HCT116 (cell line): ENCODE measurements around the gene CDKL5.

Source experiments
- CTCF ChIP-seq, 3 experiments: fragments of 200-600 bp in 1 of 3; sonication (generic) in 1 of 3; IDR thresholded peaks in 2 of 3; conservative IDR thresholded peaks in 1 of 3; 2 replicates each; pipeline ENCODE4 v1.5.1; 2012 to 2017; ENCODE audit warnings: low read depth in 2 of 3, low read length in 2 of 3, antibody characterized with exemption in 1 of 3, borderline replicate concordance in 1 of 3, control low read depth in 1 of 3, mild to moderate bottlenecking in 1 of 3, mixed read lengths in 1 of 3, mixed run types in 1 of 3, moderate library complexity in 1 of 3; ENCODE audit not compliant: insufficient read depth in 1 of 3
- MAX ChIP-seq: IDR thresholded peaks from 2 replicates; pipeline ENCODE4 v1.6.1; 2012
- YY1 ChIP-seq: IDR thresholded peaks from 2 replicates; pipeline ENCODE4 v1.6.1; 2011; ENCODE audit warnings: low read length, low read depth, moderate library complexity, mild to moderate bottlenecking; ENCODE audit not compliant: insufficient replicate concordance; ENCODE audit errors: extremely low read depth

GRCh38 chrX:18624599-18624998 lies 199.2 kb downstream of the CDKL5 start:
- TF ChIP-seq YY1 = no peak
- TF ChIP-seq CTCF (IDR thresholded peaks at IDR 0.05 in 2 of 3, conservative IDR thresholded peaks at IDR 0.05 in 1 of 3; ENCODE audit: borderline replicate concordance in 1 of 3, insufficient read depth in 1 of 3, low read depth in 2 of 3, low read length in 2 of 3) = no peak
- TF ChIP-seq MAX = no peak
